H9 (cell line): Measurements from ENCODE around the gene TRIM2. TPM values are rescaled to one million over a fixed set of nuclear protein-coding genes. Genes with fewer than 3 reads are reported as not detected.
A peak's percentile ranks its signal among the peaks of the same experiment; 100 is the strongest.

Experiments used
- DNase-seq: peaks from one replicate; pipeline ENCODE4 v3.0.0-alpha.2; 2017
- H2AFZ ChIP-seq: one replicate; pipeline ENCODE4 v1.6.1; 2013; ENCODE audit warnings: mild to moderate bottlenecking, low read length, control low read depth, moderate library complexity
- H2AK5ac ChIP-seq: 2 replicates; pipeline ENCODE4 v1.6.1; 2013; ENCODE audit warnings: low read length, control low read depth, mixed read lengths; ENCODE audit not compliant: insufficient read length
- H2BK120ac ChIP-seq: one replicate; pipeline ENCODE4 v1.6.1; 2013; ENCODE audit warnings: low read depth, mild to moderate bottlenecking, low read length, control low read depth, inconsistent platforms; ENCODE audit not compliant: poor library complexity, severe bottlenecking
- H2BK12ac ChIP-seq: 2 replicates; pipeline ENCODE4 v1.6.1; 2013; ENCODE audit warnings: low read length, control low read depth, mixed read lengths, low read depth; ENCODE audit not compliant: insufficient read length
- H2BK15ac ChIP-seq: 2 replicates; pipeline ENCODE4 v1.6.1; 2013; ENCODE audit warnings: low read depth, low read length, control low read depth
- H2BK20ac ChIP-seq: one replicate; pipeline ENCODE4 v1.6.1; 2013; ENCODE audit warnings: low read depth, mild to moderate bottlenecking, low read length, control low read depth, inconsistent platforms; ENCODE audit not compliant: poor library complexity, severe bottlenecking
- H2BK5ac ChIP-seq: 2 replicates; pipeline ENCODE4 v1.6.1; 2013; ENCODE audit warnings: low read length, control low read depth, mixed read lengths; ENCODE audit not compliant: insufficient read length
- H3K14ac ChIP-seq: 2 replicates; pipeline ENCODE4 v1.6.1; 2013; ENCODE audit warnings: low read length, control low read depth; ENCODE audit not compliant: insufficient read depth
- H3K18ac ChIP-seq: 2 replicates; pipeline ENCODE4 v1.6.1; 2013; ENCODE audit warnings: low read depth, mild to moderate bottlenecking, mixed read lengths, low read length, control low read depth; ENCODE audit not compliant: insufficient read length
- H3K23ac ChIP-seq: 2 replicates; pipeline ENCODE4 v1.6.1; 2013; ENCODE audit warnings: low read length, control low read depth, mixed read lengths, low read depth; ENCODE audit not compliant: insufficient read length
- H3K23me2 ChIP-seq: 2 replicates; pipeline ENCODE4 v1.6.1; 2013; ENCODE audit warnings: low read depth, mild to moderate bottlenecking, mixed read lengths, low read length, control low read depth; ENCODE audit not compliant: insufficient read length, poor library complexity, severe bottlenecking
- H3K27ac ChIP-seq: 2 replicates; pipeline ENCODE4 v1.5.1; 2013; ENCODE audit warnings: low read length, control low read depth, mixed read lengths, low read depth; ENCODE audit not compliant: insufficient read length
- H3K27me3 ChIP-seq: 2 replicates; pipeline ENCODE4 v1.6.1; 2013; ENCODE audit warnings: low read length, control low read depth, inconsistent platforms; ENCODE audit not compliant: insufficient read depth
- H3K4ac ChIP-seq: 2 replicates; pipeline ENCODE4 v1.6.1; 2013; ENCODE audit warnings: low read depth, mild to moderate bottlenecking, control low read depth, inconsistent platforms, low read length, moderate library complexity
- H3K4me1 ChIP-seq: 2 replicates; pipeline ENCODE4 v1.6.1; 2013; ENCODE audit warnings: low read length, control low read depth, inconsistent platforms; ENCODE audit not compliant: insufficient read depth
- H3K4me2 ChIP-seq: 2 replicates; pipeline ENCODE4 v1.6.1; 2013; ENCODE audit warnings: low read length, control low read depth, mixed read lengths; ENCODE audit not compliant: insufficient read length, insufficient read depth
- H3K56ac ChIP-seq: 2 replicates; pipeline ENCODE4 v1.6.1; 2013; ENCODE audit warnings: low read depth, mild to moderate bottlenecking, mixed read lengths, low read length, control low read depth; ENCODE audit not compliant: insufficient read length
- H3K79me1 ChIP-seq: 2 replicates; pipeline ENCODE4 v1.6.1; 2013; ENCODE audit warnings: low read depth, mild to moderate bottlenecking, moderate library complexity, low read length, control low read depth, inconsistent platforms; ENCODE audit not compliant: insufficient read depth, poor library complexity, severe bottlenecking
- H3K79me2 ChIP-seq: 2 replicates; pipeline ENCODE4 v1.6.1; 2013; ENCODE audit warnings: low read length, control low read depth, inconsistent platforms; ENCODE audit not compliant: insufficient read depth
- H3K9ac ChIP-seq: 2 replicates; pipeline ENCODE4 v1.6.1; 2013; ENCODE audit warnings: low read length, control low read depth, mixed read lengths; ENCODE audit not compliant: insufficient read length; ENCODE audit errors: extremely low read depth
- H3K9me3 ChIP-seq: one replicate; pipeline ENCODE4 v1.6.1; 2013; ENCODE audit warnings: low read depth, low read length, inconsistent platforms; ENCODE audit not compliant: control insufficient read depth
- H3T11ph ChIP-seq: one replicate; pipeline ENCODE4 v1.6.1; 2013; ENCODE audit warnings: mild to moderate bottlenecking, low read length, control low read depth, inconsistent platforms
- H4K20me1 ChIP-seq: one replicate; pipeline ENCODE4 v1.6.1; 2013; ENCODE audit not compliant: control insufficient read depth, insufficient read length, insufficient read depth
- H4K5ac ChIP-seq: 2 replicates; pipeline ENCODE4 v1.6.1; 2013; ENCODE audit warnings: low read depth, mild to moderate bottlenecking, mixed read lengths, low read length, control low read depth; ENCODE audit not compliant: insufficient read length
- H4K8ac ChIP-seq: replicated peaks from 2 replicates; pipeline ENCODE4 v1.6.1; 2013; ENCODE audit warnings: low read length, control low read depth, mixed read lengths, low read depth; ENCODE audit not compliant: insufficient read length
- H4K91ac ChIP-seq: 2 replicates; pipeline ENCODE4 v1.6.1; 2013; ENCODE audit warnings: low read depth, mild to moderate bottlenecking, moderate library complexity, mixed read lengths, low read length, control low read depth; ENCODE audit not compliant: insufficient read length
- H3K27ac Mint-ChIP-seq, 3 experiments: 2 replicates in 2 of 3; 3 replicates in 1 of 3; pipeline ENCODE4 v1.8.0; 2020 to 2021; ENCODE audit warnings: mixed read lengths in 3 of 3, mild to moderate bottlenecking in 1 of 3, moderate library complexity in 1 of 3
- H3K27me3 Mint-ChIP-seq: 2 replicates; pipeline ENCODE4 v1.8.0; 2021; ENCODE audit warnings: low read depth, mild to moderate bottlenecking, moderate library complexity, mixed read lengths
- H3K36me3 Mint-ChIP-seq, 3 experiments: 2 replicates in 2 of 3; 3 replicates in 1 of 3; pipeline ENCODE4 v1.8.0; 2020 to 2021; ENCODE audit warnings: low read depth in 3 of 3, mixed read lengths in 3 of 3; ENCODE audit not compliant: insufficient read depth in 1 of 3
- H3K4me1 Mint-ChIP-seq, 2 experiments: 2 replicates each; pipeline ENCODE4 v1.8.0; 2020; ENCODE audit warnings: mixed read lengths in 2 of 2
- H3K4me3 Mint-ChIP-seq, 2 experiments: 2 replicates in 1 of 2; 3 replicates in 1 of 2; pipeline ENCODE4 v1.8.0; 2020 to 2021; ENCODE audit warnings: mild to moderate bottlenecking in 2 of 2, mixed read lengths in 2 of 2, moderate library complexity in 1 of 2
- H3K9me3 Mint-ChIP-seq, 2 experiments: 2 replicates in 1 of 2; 3 replicates in 1 of 2; pipeline ENCODE4 v1.8.0; 2020; ENCODE audit warnings: mild to moderate bottlenecking in 2 of 2, mixed read lengths in 2 of 2, moderate library complexity in 1 of 2
- WGBS: extraction: QIAGEN DNeasy Blood & Tissue Kit; methylation state at CpG from one replicate; pipeline ENCODE4 v1.1.7; 2013; ENCODE audit warnings: missing lambda C conversion rate, low lambda C conversion rate, mixed read lengths; ENCODE audit not compliant: insufficient read length; ENCODE audit errors: extremely low coverage; 5-methylcytosine and 5-hydroxymethylcytosine counted together
- total RNA-seq: library from RNA; stranded (reverse); gene quantifications from 2 replicates; pipeline ENCODE4 v1.2.1, GENCODE V29; 2021
- TF ChIP-seq, protein P1 (sequence below): fragments of 200-600 bp; sonication (generic); conservative IDR thresholded peaks from 3 replicates; pipeline ENCODE4 v1.8.0; 2021; ENCODE audit warnings: antibody characterized with exemption, mild to moderate bottlenecking

The TRIM2 gene
- total RNA-seq, 1 experiment from 2014 or later, result 28.9 TPM

DNA sequence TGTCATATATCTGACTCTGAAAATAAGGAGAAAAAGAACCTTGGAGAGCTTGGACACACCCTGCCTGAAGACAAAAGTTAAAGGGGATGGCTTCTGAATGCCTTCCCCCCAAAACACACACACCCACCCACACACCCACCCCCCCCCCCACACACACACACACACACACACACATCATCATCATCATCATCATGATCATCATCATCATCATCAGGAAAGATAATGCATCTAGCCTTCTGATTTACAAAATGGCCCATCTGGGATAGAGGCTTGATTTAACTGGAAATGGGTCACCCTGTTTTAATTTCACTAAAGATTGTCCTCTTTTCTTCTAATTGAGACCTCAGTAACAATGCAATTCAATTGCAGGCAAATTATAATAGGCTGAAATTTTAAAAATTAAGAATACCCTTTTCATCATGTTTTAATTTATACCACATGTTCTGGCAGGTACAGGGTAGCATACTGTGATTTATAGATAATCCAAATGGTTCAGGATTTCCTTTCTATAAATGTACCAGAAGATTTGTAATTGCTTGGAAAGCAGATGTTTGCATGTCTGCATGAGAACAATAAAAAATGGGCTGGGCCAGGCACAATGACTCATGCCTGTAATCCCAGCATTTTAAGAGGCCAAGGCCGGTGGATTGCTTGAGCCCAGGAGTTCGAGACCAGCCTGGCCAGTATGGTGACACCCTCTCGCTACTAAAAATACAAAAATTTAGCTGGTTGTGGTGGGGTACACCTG lies 56.5 kb downstream of the TRIM2 start:
- TF ChIP-seq, protein P1, sequence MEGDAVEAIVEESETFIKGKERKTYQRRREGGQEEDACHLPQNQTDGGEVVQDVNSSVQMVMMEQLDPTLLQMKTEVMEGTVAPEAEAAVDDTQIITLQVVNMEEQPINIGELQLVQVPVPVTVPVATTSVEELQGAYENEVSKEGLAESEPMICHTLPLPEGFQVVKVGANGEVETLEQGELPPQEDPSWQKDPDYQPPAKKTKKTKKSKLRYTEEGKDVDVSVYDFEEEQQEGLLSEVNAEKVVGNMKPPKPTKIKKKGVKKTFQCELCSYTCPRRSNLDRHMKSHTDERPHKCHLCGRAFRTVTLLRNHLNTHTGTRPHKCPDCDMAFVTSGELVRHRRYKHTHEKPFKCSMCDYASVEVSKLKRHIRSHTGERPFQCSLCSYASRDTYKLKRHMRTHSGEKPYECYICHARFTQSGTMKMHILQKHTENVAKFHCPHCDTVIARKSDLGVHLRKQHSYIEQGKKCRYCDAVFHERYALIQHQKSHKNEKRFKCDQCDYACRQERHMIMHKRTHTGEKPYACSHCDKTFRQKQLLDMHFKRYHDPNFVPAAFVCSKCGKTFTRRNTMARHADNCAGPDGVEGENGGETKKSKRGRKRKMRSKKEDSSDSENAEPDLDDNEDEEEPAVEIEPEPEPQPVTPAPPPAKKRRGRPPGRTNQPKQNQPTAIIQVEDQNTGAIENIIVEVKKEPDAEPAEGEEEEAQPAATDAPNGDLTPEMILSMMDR, result no peak

More for the DNA sequence above, 56.5 kb downstream of the TRIM2 start:
- Histone ChIP-seq H3K23me2 (peaks cover 10% of the 10 kb centered on the region), H4K20me1 (no peaks in the 10 kb centered on the region), H3K27ac (peak overlapping the region; percentile 80), H3K14ac (no peak overlapping the region), H2BK120ac (no peak overlapping the region), H2BK12ac (no peak overlapping the region), H3K4me1 (peaks cover 7% of the 10 kb centered on the region; the same call in 1 of the 2 replicates), H4K8ac (no peak overlapping the region), H3K4ac (no peak overlapping the region), H2BK20ac (no peak overlapping the region), H2BK15ac (no peak overlapping the region), H2AK5ac (no peak overlapping the region), H3K79me1 (no peaks in the 10 kb centered on the region), H3K9me3 (no peaks in the 10 kb centered on the region), H3K79me2 (peaks cover 3% of the 10 kb centered on the region; the same call in 1 of the 2 replicates), H3T11ph (no peak overlapping the region), H2BK5ac (no peak overlapping the region), H4K91ac (no peak overlapping the region), H2AFZ (no peak overlapping the region), H3K18ac (no peak overlapping the region), H4K5ac (no peak overlapping the region), H3K56ac (no peak overlapping the region), H3K4me2 (peak overlapping the region; percentile 60), H3K27me3 (no peaks in the 10 kb centered on the region), H3K9ac (no peak overlapping the region), H3K23ac (no peak overlapping the region)
- Mint-ChIP-seq H3K36me3 (peaks cover 7 to 23% (median 21%) of the 10 kb centered on the region in 3 experiments), H3K4me1 (peaks cover 40 to 43% of the 10 kb centered on the region in 2 experiments), H3K27ac (peak overlapping the region; percentile 89 to 100 (median 99)), H3K9me3 (peaks cover 5 to 7% of the 10 kb centered on the region in 2 experiments; a peak in 3 of 5 replicates), H3K27me3 (no peaks in the 10 kb centered on the region; the same call in 1 of the 2 replicates), H3K4me3 (no peak overlapping the region; a peak in 2 of 5 replicates)
- no CpG with 5 or more reads among the region's 3 CpGs for WGBS
- DNase-seq, result no peak
